Large intestine (tissue), 3 donors: ENCODE data around the gene SYTL3. TPM values are rescaled to one million over a fixed set of nuclear protein-coding genes. Genes with fewer than 3 reads are reported as not detected.
"Not testable (repeated sequence)": the region's sequence is repeated elsewhere in the genome, so short reads cannot be mapped to it uniquely, and the experiment has no call there.

Source experiments
- DNase-seq, 2 donors: peaks; one replicate each; pipeline versions ENCODE4 v3.0.0 to v3.0.0-alpha.2; 2013
- H3K27ac ChIP-seq: one replicate; pipeline ENCODE4 v1.5.1; 2013; ENCODE audit warnings: low read length
- H3K27me3 ChIP-seq: 2 replicates; pipeline ENCODE4 v1.6.1; 2013; ENCODE audit warnings: low read length; ENCODE audit not compliant: control insufficient read depth, insufficient read depth
- H3K36me3 ChIP-seq: 2 replicates; pipeline ENCODE4 v1.6.1; 2013; ENCODE audit warnings: low read length; ENCODE audit not compliant: control insufficient read depth, insufficient read depth
- H3K4me1 ChIP-seq: one replicate; pipeline ENCODE4 v1.6.1; 2013; ENCODE audit warnings: low read length; ENCODE audit not compliant: control insufficient read depth, insufficient read depth
- H3K4me3 ChIP-seq: one replicate; pipeline ENCODE4 v1.5.1; 2013; ENCODE audit warnings: low read length
- H3K9me3 ChIP-seq: one replicate; pipeline ENCODE4 v1.6.1; 2013; ENCODE audit warnings: mild to moderate bottlenecking, low read depth, low read length, moderate library complexity; ENCODE audit not compliant: control insufficient read depth
- WGBS: methylation state at CpG from one replicate; pipeline ENCODE4 v1.1.5; 2013; ENCODE audit warnings: low lambda C conversion rate; ENCODE audit not compliant: insufficient coverage; 5-methylcytosine and 5-hydroxymethylcytosine counted together
- polyA plus RNA-seq: library from polyadenylated mRNA; unstranded; fragments of 120-200 nt; gene quantifications from one replicate; pipeline ENCODE4 v1.2.1, GENCODE V29; 2013

SYTL3 gene
- polyA plus RNA-seq, 1 donor: 2.5 TPM

GRCh38 chr6:158654960-158655489 lies 5.2 kb downstream of the SYTL3 start:
- H3K9me3 ChIP-seq: no peaks in the 10 kb centered on the region
- no peak for DNase-seq
- 100% methylated on average over 2 of the region's 10 CpGs for WGBS
- H3K4me3 ChIP-seq: no peak overlapping the region
- no peaks in the 10 kb centered on the region for H3K36me3 ChIP-seq
- no peaks in the 10 kb centered on the region for H3K27me3 ChIP-seq
- no peak overlapping the region for H3K27ac ChIP-seq
- H3K4me1 ChIP-seq: peaks cover 11% of the 10 kb centered on the region

GRCh38 chr6:158655569-158656450 lies 6.0 kb downstream of the SYTL3 start:
- H3K36me3 ChIP-seq: no peaks in the 10 kb centered on the region
- no peak overlapping the region for H3K4me3 ChIP-seq
- no peaks in the 10 kb centered on the region for H3K9me3 ChIP-seq
- H3K27me3 ChIP-seq: no peaks in the 10 kb centered on the region
- no peak overlapping the region for H3K27ac ChIP-seq
- DNase-seq: no peak
- 100% methylated on average over 4 of the region's 22 CpGs for WGBS
- peaks cover 11% of the 10 kb centered on the region for H3K4me1 ChIP-seq

GRCh38 chr6:158656986-158657385 lies 7.1 kb downstream of the SYTL3 start:
- H3K27ac ChIP-seq, H3K4me3 ChIP-seq, H3K36me3 ChIP-seq, H3K9me3 ChIP-seq, H3K27me3 ChIP-seq: not testable (repeated sequence)
- 80% methylated on average over 1 of the region's 9 CpGs for WGBS
- H3K4me1 ChIP-seq: peaks cover 11% of the 10 kb centered on the region
- DNase-seq: peak; percentile 50 to 69

- no CpG with 5 or more reads among the region's 10 CpGs for WGBS
- no peaks in the 10 kb centered on the region for H3K36me3 ChIP-seq
- no peak overlapping the region for H3K4me3 ChIP-seq
- no peak overlapping the region for H3K27ac ChIP-seq
- no peaks in the 10 kb centered on the region for H3K27me3 ChIP-seq
- H3K9me3 ChIP-seq: no peaks in the 10 kb centered on the region
- peak; percentile 55 to 78 for DNase-seq
- peaks cover 11% of the 10 kb centered on the region for H3K4me1 ChIP-seq
Observed at GRCh38 chr6:158660333-158660754, 10.5 kb downstream of the SYTL3 start.

GRCh38 chr6:158661156-158661685 lies 11.4 kb downstream of the SYTL3 start:
- H3K27ac ChIP-seq: no peak overlapping the region
- no peak for DNase-seq
- H3K27me3 ChIP-seq: no peaks in the 10 kb centered on the region
- H3K36me3 ChIP-seq: no peaks in the 10 kb centered on the region
- H3K4me3 ChIP-seq: no peak overlapping the region
- WGBS: no CpG with 5 or more reads among the region's 3 CpGs
- H3K4me1 ChIP-seq: peaks cover 11% of the 10 kb centered on the region
- H3K9me3 ChIP-seq: no peaks in the 10 kb centered on the region

- WGBS: no CpG with 5 or more reads among the region's 3 CpGs
- Histone ChIP-seq H3K27me3 (no peaks in the 10 kb centered on the region), H3K4me1 (peaks cover 6% of the 10 kb centered on the region), H3K36me3 (no peaks in the 10 kb centered on the region), H3K4me3 (no peak overlapping the region), H3K9me3 (no peaks in the 10 kb centered on the region), H3K27ac (no peak overlapping the region)
- no peak for DNase-seq
Observed at GRCh38 chr6:158662607-158662953, 12.7 kb downstream of the SYTL3 start.

DNA sequence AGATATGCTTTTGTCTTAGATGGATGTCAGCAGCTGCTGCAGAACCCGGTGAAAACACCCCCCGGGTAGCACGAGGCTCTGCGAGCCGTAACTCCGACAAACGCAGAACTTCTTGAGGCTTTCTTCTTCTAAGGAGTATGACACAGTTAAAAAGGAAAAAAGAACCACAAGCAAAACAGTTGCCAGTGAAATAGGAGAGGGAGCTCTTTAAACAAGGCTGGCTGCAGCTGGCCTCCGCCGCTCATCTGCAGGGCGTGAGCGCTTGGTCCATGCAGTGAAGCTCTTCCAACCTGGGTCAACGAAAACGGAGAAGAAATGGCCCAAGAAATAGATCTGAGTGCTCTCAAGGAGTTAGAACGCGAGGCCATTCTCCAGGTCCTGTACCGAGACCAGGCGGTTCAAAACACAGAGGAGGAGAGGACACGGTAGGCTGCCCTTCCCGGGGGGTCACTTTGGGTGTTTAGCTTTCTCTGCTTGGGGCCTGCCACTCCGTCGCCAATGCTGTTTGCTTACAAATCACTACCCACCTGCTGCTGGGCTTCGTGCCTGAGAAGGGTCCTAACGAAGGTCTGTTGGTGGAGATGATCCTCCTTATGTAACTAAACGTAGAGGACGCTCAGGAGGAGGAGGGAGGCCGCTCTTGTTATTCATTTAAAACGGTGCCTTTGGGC lies 13.2 kb downstream of the SYTL3 start:
- no peak overlapping the region for H3K27ac ChIP-seq
- 80% methylated on average over 6 of the region's 27 CpGs for WGBS
- no peak for DNase-seq
- H3K27me3 ChIP-seq: no peaks in the 10 kb centered on the region
- no peak overlapping the region for H3K4me3 ChIP-seq
- peaks cover 6% of the 10 kb centered on the region for H3K4me1 ChIP-seq
- H3K9me3 ChIP-seq: no peaks in the 10 kb centered on the region
- H3K36me3 ChIP-seq: no peaks in the 10 kb centered on the region

GRCh38 chr6:158663625-158664165 lies 13.8 kb downstream of the SYTL3 start:
- peak in 1 of 2 donors; percentile 57 for DNase-seq
- H3K36me3 ChIP-seq: no peaks in the 10 kb centered on the region
- H3K27me3 ChIP-seq: no peaks in the 10 kb centered on the region
- WGBS: no CpG with 5 or more reads among the region's 11 CpGs
- no peaks in the 10 kb centered on the region for H3K9me3 ChIP-seq
- H3K4me1 ChIP-seq: peaks cover 6% of the 10 kb centered on the region
- no peak overlapping the region for H3K27ac ChIP-seq
- no peak overlapping the region for H3K4me3 ChIP-seq

GRCh38 chr6:158665332-158665731 lies 15.5 kb downstream of the SYTL3 start:
- no CpG with 5 or more reads among the region's 18 CpGs for WGBS
- H3K9me3 ChIP-seq: no peaks in the 10 kb centered on the region
- no peaks in the 10 kb centered on the region for H3K27me3 ChIP-seq
- H3K36me3 ChIP-seq: no peaks in the 10 kb centered on the region
- H3K27ac ChIP-seq: no peak overlapping the region
- no peak overlapping the region for H3K4me3 ChIP-seq
- no peak for DNase-seq
- H3K4me1 ChIP-seq: no peaks in the 10 kb centered on the region

DNA sequence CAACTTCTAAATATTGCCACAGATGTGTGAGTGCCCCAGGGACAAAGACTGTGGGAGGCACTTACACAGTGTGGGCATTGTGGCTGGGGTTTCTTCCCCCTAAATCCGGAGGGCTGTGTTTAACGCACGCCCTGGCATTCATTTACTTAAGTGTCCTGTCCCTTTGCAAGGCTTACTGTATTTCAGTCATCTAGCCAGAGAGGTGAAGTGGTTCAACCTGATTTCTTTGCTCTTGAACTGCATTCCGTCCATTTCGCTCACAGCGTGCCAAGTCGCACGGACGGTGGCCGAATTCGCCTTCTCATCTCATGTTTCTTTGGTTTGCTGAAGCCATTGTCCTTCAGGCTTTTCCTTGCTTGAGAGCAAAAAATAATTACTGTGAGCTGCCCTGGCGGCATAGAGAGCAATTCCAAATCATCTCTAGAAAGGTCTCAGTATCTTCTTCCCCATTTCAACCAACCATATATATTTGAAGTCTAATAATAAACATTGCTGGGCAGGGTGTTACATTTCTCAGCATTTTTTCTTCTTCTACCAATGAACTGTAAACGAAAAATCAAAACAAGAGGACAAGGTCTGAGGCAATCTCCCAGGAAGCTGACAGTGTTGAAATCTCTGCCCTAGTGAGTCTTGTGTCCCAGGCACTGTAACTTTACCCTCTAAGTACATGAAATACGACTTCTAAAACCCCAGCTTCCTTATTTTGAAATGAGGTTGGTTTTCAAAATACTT lies 16.9 kb downstream of the SYTL3 start:
- peak in 1 of 2 donors; percentile 52 for DNase-seq
- Histone ChIP-seq H3K27me3 (no peaks in the 10 kb centered on the region), H3K36me3 (no peaks in the 10 kb centered on the region), H3K4me3 (no peak overlapping the region), H3K9me3 (no peaks in the 10 kb centered on the region), H3K27ac (no peak overlapping the region), H3K4me1 (no peaks in the 10 kb centered on the region)
- WGBS: 94% methylated on average over 9 of the region's 14 CpGs
